Cardiac muscle cell (in vitro differentiated cells and primary cell): ENCODE results near the gene RHOH. TPM values are rescaled to one million over a fixed set of nuclear protein-coding genes. Genes with fewer than 3 reads are reported as not detected.

Source experiments
- DNase-seq, 2 donors: peaks; one replicate each; pipeline versions ENCODE4 v3.0.0 to v3.0.0-alpha.2; 2010 to 2017; ENCODE audit warnings: low read depth in 1 of 2, low spot score in 1 of 2
- H3K27ac ChIP-seq: fragments of 200-600 bp; sonication (generic); 2 replicates; pipeline ENCODE4 v1.5.1; 2016
- H3K27me3 ChIP-seq: fragments of 200-600 bp; sonication (generic); 2 replicates; pipeline ENCODE4 v1.6.0; 2016; ENCODE audit warnings: control low read depth
- H3K36me3 ChIP-seq: fragments of 200-600 bp; sonication (generic); 2 replicates; pipeline ENCODE4 v1.5.1; 2016; ENCODE audit warnings: control low read depth
- H3K4me1 ChIP-seq: fragments of 200-600 bp; sonication (generic); 2 replicates; pipeline ENCODE4 v1.8.1; 2017; ENCODE audit warnings: low read depth, mild to moderate bottlenecking, mixed run types
- H3K4me3 ChIP-seq: fragments of 200-600 bp; sonication (generic); 2 replicates; pipeline ENCODE4 v1.5.1; 2016; ENCODE audit warnings: mild to moderate bottlenecking
- H3K9me3 ChIP-seq: fragments of 200-600 bp; sonication (generic); 2 replicates; pipeline ENCODE4 v1.5.1; 2017; ENCODE audit warnings: low read depth, mild to moderate bottlenecking, control low read depth
- CTCF ChIP-seq: IDR thresholded peaks from 2 replicates; pipeline ENCODE4 v1.5.1; 2012; ENCODE audit warnings: low read depth, mild to moderate bottlenecking, low read length
- polyA plus RNA-seq: library from polyadenylated mRNA; unstranded; fragments of >200 nt; fragmentation: Nextera tagmentation; extraction: Ambion mirVana; gene quantifications from 2 replicates; pipeline ENCODE4 v1.2.1, GENCODE V29; 2016
- total RNA-seq: library from RNA; depleted of rRNA; stranded (reverse); fragments of >200 nt; gene quantifications from 2 replicates; pipeline ENCODE4 v1.2.3, GENCODE V29; 2016

RHOH gene
- total and polyA plus RNA-seq, 2 experiments from 2014 or later: not detected

DNA sequence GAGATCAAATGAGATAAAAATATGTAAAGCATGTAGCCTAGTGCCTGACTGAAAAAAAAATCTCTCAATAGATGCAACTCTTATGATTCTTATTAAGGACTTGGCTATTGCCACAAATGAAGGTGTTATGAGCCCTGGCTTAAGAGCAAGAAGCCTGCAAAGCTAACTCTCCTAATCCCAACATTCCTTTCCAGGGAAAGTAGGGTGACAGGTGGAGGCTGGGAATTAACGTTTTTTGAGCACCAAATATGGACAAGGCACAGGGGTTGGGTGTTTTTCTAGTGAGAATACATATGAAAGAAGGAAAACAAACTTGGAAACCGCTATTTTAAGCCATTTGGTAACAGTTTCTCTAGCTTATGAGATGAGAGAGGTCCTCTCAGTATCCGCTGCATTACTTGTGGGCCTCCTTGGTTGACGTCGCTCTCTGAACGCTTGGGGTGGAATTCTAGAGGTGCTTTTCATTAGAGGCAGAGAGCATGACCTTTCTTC, 2.4 kb downstream of the RHOH start:
- H3K27ac ChIP-seq: no peak overlapping the region
- no peak for DNase-seq
- H3K4me3 ChIP-seq: no peak overlapping the region
- H3K36me3 ChIP-seq: no peaks in the 10 kb centered on the region
- H3K4me1 ChIP-seq: peaks cover 6% of the 10 kb centered on the region
- H3K9me3 ChIP-seq: no peaks in the 10 kb centered on the region
- H3K27me3 ChIP-seq: no peaks in the 10 kb centered on the region
- no peak for TF ChIP-seq CTCF

DNA sequence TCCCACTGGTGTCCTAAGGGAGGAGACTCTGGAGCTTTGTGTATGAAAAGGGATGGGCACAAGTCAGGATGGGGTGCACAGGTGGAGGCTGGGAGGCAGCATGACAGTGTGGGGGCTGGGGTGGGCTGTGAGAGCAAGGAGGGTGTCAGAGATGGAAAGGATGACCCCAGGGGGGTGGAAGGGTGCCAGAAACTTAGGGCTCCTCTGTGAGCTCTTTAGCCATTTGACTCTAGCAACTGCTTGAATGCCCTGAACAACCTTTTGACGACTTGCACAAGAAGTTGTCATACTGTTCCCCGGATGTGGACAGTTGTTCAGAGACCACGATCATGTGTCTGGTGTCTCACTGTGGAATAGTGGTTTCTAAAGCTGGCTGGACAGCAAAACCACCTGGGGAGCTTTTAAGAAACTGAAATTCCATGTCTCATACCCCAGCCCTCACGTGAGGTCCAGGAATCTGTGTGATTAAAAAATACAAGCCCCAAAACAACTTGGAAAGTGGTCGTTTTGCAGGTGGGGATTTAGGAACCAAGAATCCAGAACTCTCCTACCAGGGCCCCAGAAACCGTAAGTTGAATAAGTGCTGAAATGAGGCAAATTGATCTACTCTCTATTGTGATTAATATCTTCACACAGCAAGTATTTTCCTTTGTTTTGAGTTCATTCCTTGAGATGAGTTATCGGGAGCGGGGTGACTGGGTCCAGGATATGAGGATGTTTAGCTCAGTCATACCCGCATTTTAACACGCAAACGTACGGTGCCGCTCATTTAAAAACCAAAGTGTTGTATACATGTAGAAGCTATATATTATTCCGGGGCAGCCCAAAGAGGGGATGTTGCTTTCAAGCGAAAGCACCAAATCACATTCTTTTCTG, 3.4 kb downstream of the RHOH start:
- DNase-seq: no peak
- Histone ChIP-seq H3K4me1 (peaks cover 6% of the 10 kb centered on the region), H3K4me3 (no peak overlapping the region), H3K36me3 (no peaks in the 10 kb centered on the region), H3K27me3 (no peaks in the 10 kb centered on the region), H3K27ac (no peak overlapping the region), H3K9me3 (no peaks in the 10 kb centered on the region)
- no peak for TF ChIP-seq CTCF

- Histone ChIP-seq H3K9me3 (no peaks in the 10 kb centered on the region), H3K27me3 (no peaks in the 10 kb centered on the region), H3K4me1 (peaks cover 6% of the 10 kb centered on the region), H3K27ac (no peak overlapping the region), H3K4me3 (no peak overlapping the region), H3K36me3 (no peaks in the 10 kb centered on the region)
- DNase-seq: no peak
- TF ChIP-seq CTCF: no peak
These were observed 4.3 kb downstream of the RHOH start for GRCh38 chr4:40200875-40201801.

- H3K4me1 ChIP-seq: peaks cover 6% of the 10 kb centered on the region
- H3K36me3 ChIP-seq: no peaks in the 10 kb centered on the region
- no peak for DNase-seq
- H3K4me3 ChIP-seq: no peak overlapping the region
- H3K27me3 ChIP-seq: no peaks in the 10 kb centered on the region
- no peaks in the 10 kb centered on the region for H3K9me3 ChIP-seq
- H3K27ac ChIP-seq: no peak overlapping the region
- no peak for TF ChIP-seq CTCF
These were observed 5.1 kb downstream of the RHOH start for GRCh38 chr4:40201898-40202297.

DNA sequence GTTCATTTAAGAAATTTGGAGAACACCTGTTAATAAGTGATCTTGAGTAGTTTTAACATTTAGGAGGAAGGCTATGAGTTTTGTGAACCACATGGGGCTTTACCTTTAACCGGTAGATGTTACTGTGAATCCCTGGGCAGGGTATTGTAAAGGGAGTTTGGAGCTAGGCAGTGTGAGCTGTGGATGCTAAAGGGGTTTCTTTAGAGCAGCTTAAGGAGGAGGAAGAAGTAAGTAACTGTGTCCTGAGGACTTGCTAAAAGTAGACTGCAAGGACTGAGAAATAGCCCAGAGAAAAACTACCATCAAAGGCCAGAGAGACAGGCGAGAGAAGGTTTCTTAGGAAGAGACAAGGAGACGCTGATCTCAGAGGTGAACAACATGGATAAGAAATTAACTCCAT, 5.6 kb downstream of the RHOH start:
- no peak for DNase-seq
- TF ChIP-seq CTCF: no peak
- H3K4me3 ChIP-seq: no peak overlapping the region
- H3K27me3 ChIP-seq: no peaks in the 10 kb centered on the region
- peaks cover 6% of the 10 kb centered on the region for H3K4me1 ChIP-seq
- no peaks in the 10 kb centered on the region for H3K36me3 ChIP-seq
- H3K27ac ChIP-seq: no peak overlapping the region
- no peaks in the 10 kb centered on the region for H3K9me3 ChIP-seq
